ENCODE measurements around the gene GTF3A. TPM values are rescaled to one million over a fixed set of nuclear protein-coding genes. Genes with fewer than 3 reads are reported as not detected.

The GTF3A gene
- total RNA-seq, 1 experiment from 2014 or later: 126 TPM

DNA sequence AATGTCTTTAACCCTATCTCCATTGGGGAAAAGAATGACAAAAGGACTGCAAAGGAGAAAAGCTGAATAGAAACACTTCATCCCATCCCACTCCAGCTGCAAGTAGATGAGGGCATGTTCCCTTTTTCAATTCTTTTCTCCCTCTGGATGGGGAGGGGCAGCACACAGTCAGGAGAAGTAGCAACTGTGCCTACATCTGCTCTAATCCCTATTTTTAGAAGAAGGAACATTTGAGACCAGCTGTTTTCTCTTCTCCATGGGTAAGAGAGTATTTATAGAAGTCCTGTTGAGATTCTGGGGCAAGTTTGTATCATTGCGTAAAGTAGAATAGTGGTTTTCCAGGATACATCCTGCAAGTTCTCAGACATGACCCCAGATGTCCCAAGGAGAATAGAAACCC lies 9.3 kb upstream of the GTF3A start:
- peaks cover 51% of the 10 kb centered on the region for H3K27me3 ChIP-seq (replicated peaks; ENCODE audit: insufficient read depth, low read depth, low read length, poor library complexity)
- BruUV-seq (replicated peaks): no TSS peak
- no peak overlapping the region for H3K4me3 ChIP-seq (ENCODE audit: low read depth, low read length, poor library complexity, severe bottlenecking)
- POLR2A ChIA-PET (ENCODE audit: low non-redundant PET): no interaction called here
- TF ChIP-seq, protein P1, sequence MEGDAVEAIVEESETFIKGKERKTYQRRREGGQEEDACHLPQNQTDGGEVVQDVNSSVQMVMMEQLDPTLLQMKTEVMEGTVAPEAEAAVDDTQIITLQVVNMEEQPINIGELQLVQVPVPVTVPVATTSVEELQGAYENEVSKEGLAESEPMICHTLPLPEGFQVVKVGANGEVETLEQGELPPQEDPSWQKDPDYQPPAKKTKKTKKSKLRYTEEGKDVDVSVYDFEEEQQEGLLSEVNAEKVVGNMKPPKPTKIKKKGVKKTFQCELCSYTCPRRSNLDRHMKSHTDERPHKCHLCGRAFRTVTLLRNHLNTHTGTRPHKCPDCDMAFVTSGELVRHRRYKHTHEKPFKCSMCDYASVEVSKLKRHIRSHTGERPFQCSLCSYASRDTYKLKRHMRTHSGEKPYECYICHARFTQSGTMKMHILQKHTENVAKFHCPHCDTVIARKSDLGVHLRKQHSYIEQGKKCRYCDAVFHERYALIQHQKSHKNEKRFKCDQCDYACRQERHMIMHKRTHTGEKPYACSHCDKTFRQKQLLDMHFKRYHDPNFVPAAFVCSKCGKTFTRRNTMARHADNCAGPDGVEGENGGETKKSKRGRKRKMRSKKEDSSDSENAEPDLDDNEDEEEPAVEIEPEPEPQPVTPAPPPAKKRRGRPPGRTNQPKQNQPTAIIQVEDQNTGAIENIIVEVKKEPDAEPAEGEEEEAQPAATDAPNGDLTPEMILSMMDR (conservative IDR thresholded peaks at IDR 0.05; ENCODE audit: low read depth, low read length): no peak
- no peak for TF ChIP-seq EZH2 (IDR thresholded peaks at IDR 0.05; ENCODE audit: borderline replicate concordance, low read depth, low read length, poor library complexity, severe bottlenecking)
- no peaks in the 10 kb centered on the region for H3K9me3 ChIP-seq (ENCODE audit: low read depth, low read length, poor library complexity, severe bottlenecking)
- H3K27ac ChIP-seq (ENCODE audit: low read depth, low read length, poor library complexity, severe bottlenecking): no peak overlapping the region
- no peaks in the 10 kb centered on the region for H3K4me1 ChIP-seq (ENCODE audit: insufficient read depth, low read length, poor library complexity, severe bottlenecking)
- CTCF ChIA-PET: no interaction called here
- intact Hi-C loops (cut with micrococcal nuclease; ENCODE audit: unreplicated experiment): no loop called here
- H3K36me3 ChIP-seq (ENCODE audit: insufficient read depth, low read length, poor library complexity, severe bottlenecking): no peaks in the 10 kb centered on the region
- DNase-seq (ENCODE audit: low spot score): no peak

DNA sequence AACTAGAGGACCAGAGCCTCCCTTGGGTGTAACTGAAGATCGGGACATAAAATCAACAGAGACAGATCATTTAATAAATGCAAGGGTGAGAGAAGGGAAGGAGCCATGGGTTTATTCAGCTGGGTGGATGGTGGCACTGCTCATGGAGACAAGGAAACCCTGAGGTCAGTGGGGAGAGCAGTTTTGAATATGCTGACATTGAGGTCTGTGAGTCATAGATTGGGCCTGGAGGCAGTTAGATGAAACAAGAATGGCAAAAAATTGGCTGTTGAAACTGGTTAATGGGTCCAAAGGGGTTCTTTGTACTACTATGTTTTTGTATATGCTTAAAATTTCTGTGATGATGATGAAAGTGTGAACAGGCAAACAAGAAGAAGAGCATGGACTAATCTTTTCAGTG lies 5.1 kb upstream of the GTF3A start:
- Histone ChIP-seq H3K9me3 (ENCODE audit: low read depth, low read length, poor library complexity, severe bottlenecking) (no peaks in the 10 kb centered on the region), H3K27me3 (replicated peaks; ENCODE audit: insufficient read depth, low read depth, low read length, poor library complexity) (peaks cover 14% of the 10 kb centered on the region), H3K4me1 (ENCODE audit: insufficient read depth, low read length, poor library complexity, severe bottlenecking) (no peaks in the 10 kb centered on the region), H3K27ac (ENCODE audit: low read depth, low read length, poor library complexity, severe bottlenecking) (no peak overlapping the region), H3K36me3 (ENCODE audit: insufficient read depth, low read length, poor library complexity, severe bottlenecking) (no peaks in the 10 kb centered on the region), H3K4me3 (ENCODE audit: low read depth, low read length, poor library complexity, severe bottlenecking) (no peak overlapping the region)
- intact Hi-C loops (cut with micrococcal nuclease; ENCODE audit: unreplicated experiment): no loop called here
- TF ChIP-seq EZH2 (IDR thresholded peaks at IDR 0.05; ENCODE audit: borderline replicate concordance, low read depth, low read length, poor library complexity, severe bottlenecking): no peak
- TF ChIP-seq, protein P1 (conservative IDR thresholded peaks at IDR 0.05; ENCODE audit: low read depth, low read length): no peak
- DNase-seq (ENCODE audit: low spot score): no peak
- ChIA-PET POLR2A (ENCODE audit: low non-redundant PET) (no interaction called here), CTCF (no interaction called here)
- BruUV-seq (replicated peaks): no TSS peak

DNA sequence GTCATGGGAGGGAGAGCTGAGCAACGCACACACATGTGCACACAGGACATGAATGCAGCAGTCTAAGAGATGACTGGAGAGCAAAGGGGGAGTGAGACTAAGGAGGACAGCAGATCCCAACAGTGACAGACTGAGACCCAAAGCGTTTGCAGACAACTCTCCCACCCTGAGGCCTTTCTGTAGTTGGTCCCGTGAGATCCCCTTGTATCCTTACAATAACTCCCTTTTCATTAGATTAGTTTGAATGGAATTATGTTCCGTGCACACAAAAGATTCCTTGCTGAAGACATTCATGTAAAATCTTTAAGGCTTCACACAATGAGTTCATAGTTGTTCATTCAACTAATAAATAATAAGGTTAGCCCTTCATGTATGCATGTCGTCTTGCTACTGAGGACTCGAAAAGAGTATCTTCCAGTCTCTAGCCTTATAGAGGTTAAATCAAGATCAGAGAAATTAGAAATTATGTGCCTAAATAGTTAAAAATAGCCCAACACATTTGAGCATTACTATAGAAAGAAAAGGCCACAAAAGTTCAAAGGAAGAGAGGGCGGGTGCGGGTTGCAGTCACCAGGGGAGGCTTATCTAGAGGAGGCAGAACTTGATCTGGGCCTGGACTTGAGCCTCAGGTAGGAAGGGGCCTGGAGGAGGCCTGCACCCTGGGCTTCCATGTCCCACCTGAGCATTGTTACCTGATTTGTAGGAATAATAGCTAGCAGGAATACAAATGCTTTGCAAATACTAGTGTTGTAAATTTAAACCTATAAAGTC lies 3.1 kb upstream of the GTF3A start:
- no TSS peak for BruUV-seq (replicated peaks)
- CTCF ChIA-PET: no interaction called here
- H3K36me3 ChIP-seq (ENCODE audit: insufficient read depth, low read length, poor library complexity, severe bottlenecking): no peaks in the 10 kb centered on the region

More for the DNA sequence above, 3.1 kb upstream of the GTF3A start:
- Histone ChIP-seq H3K4me1 (ENCODE audit: insufficient read depth, low read length, poor library complexity, severe bottlenecking) (peaks cover 14% of the 10 kb centered on the region), H3K27me3 (replicated peaks; ENCODE audit: insufficient read depth, low read depth, low read length, poor library complexity) (peaks cover 2% of the 10 kb centered on the region), H3K4me3 (ENCODE audit: low read depth, low read length, poor library complexity, severe bottlenecking) (no peak overlapping the region), H3K27ac (ENCODE audit: low read depth, low read length, poor library complexity, severe bottlenecking) (no peak overlapping the region), H3K9me3 (ENCODE audit: low read depth, low read length, poor library complexity, severe bottlenecking) (no peaks in the 10 kb centered on the region)
- TF ChIP-seq EZH2 (IDR thresholded peaks at IDR 0.05; ENCODE audit: borderline replicate concordance, low read depth, low read length, poor library complexity, severe bottlenecking): no peak
- TF ChIP-seq, protein P1 (conservative IDR thresholded peaks at IDR 0.05; ENCODE audit: low read depth, low read length): no peak
- intact Hi-C loops (cut with micrococcal nuclease; ENCODE audit: unreplicated experiment): no loop called here
- POLR2A ChIA-PET (ENCODE audit: low non-redundant PET): no interaction called here
- no peak for DNase-seq (ENCODE audit: low spot score)
